Stimulated activated CD8-positive, alpha-beta memory T cell treated with anti-CD3 and anti-CD28 coated beads, Interleukin-12 subunit alpha, Interleukin-12 subunit beta, amount 100 ng/mL, for 1 hour (primary cell): Measurements from ENCODE around the gene FEZF2.

Experiments used
- DNase-seq: peaks from one replicate; pipeline ENCODE4 v3.0.0-alpha.2; 2020; ENCODE audit warnings: low read depth

Gene FEZF2

DNA sequence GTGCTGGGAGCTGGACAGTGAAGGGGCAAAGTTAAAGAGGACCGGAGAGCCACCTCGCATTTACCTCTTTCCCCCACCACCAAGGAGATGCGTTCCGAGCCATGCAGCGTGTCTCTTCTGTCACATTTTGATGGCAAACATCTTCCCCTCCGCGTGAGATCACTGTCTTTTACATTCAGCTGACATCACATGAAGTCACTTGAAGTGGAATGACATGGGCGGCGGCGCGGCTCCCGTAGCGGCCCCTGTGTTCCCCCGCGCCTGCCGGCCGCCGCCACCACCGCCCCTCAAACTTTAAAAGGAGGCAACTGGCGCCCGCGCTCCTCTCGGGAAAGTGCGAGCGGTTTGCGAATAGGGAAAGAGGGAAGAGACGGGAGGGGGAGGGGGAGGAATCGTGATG lies at the start of gene FEZF2:
FEZF2 (minus strand) TSS at position 336 of the 400 bp plus-strand sequence. CDS start 682 bp downstream, outside the sequence.
- no peak for DNase-seq

DNA sequence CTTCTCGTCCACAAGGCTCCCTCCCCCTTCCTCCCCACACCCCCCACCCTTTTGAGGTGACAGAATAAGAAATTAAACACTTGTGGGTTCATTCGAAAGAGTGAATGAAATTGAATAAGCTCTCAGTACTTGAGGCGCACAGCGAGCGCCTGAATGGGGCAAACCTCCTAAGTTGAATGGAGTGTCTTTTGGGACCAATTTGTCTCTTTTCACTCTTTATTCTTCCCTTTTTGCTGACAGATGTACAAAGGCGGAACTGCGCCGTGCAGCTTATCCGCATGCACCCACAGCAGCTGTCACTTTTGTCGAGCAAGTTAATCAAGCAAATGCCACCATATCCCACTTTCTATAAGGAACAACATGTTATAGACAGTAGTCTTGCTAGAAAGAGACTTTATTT lies 47.9 kb upstream of the FEZF2 start:
- DNase-seq: no peak

DNA sequence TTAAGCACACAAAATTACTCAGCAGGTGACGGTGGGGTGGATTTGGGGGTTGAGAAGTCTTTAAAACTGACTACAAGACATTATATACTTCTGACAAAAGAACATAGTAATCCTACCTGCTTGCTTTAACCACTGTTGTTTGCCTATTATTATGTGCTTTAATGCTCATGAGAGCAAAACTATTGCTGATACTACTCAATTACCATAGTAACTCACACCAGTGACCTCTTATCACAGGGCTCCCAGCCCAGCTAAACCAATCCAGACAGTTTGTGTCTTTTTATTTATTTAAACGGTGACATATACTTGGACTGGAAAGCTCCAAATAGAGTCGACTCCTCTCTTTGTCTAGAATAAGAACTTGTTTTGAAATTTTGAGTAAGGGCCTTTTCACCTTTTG lies 42.8 kb upstream of the FEZF2 start:
- no peak for DNase-seq

DNA sequence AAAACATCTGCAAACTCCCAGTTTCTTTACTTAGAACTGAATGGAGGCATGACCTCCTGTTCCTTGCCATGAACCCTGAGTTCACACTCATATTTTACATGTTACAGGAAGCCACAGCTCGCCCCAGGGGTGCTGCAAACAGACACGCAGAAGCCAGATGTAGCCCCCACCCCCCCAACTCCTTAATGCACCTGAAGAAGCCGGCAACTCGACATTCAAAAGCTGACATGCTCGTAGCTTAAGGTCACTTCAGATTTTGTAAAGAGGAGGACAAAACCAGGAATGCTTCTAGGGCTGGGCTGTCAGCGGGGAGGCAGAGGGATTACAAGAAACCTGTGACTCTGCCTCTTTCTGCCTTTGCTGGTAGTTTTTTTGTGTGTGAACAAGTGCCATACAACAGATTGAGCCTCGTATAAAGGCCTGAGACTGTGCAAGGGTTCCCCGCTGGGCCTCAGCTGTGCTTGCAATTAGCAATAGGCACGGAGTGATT lies 42.0 kb upstream of the FEZF2 start:
- no peak for DNase-seq

DNA sequence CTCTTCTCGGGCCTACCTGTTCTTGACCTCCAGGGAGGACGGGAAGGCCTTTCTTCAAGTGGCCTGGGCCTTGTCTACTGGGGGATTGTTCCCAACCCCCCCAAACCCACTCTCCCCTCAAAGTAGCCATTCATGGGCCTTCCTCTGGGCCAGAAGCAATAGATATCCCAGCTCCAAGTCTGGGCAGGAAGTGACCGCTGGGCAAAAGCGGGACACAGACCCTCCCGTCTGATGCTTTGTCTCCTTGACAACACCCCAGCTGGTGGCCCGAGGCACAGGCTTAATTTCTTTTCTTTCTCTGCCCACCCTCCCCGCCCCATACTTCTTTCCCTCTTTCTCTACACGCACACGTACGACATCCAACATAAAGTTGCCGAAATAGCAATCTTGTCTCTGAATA lies 41.4 kb upstream of the FEZF2 start:
- no peak for DNase-seq

GRCh38 chr3:62413687-62414086 lies 40.3 kb upstream of the FEZF2 start:
- no peak for DNase-seq

- DNase-seq: no peak
These were observed 33.6 kb upstream of the FEZF2 start for GRCh38 chr3:62406945-62407344.

GRCh38 chr3:62405566-62405965 lies 32.2 kb upstream of the FEZF2 start:
- DNase-seq: no peak

- DNase-seq: no peak
These were observed 31.8 kb upstream of the FEZF2 start for GRCh38 chr3:62405135-62405534.

GRCh38 chr3:62404321-62404720 lies 31.0 kb upstream of the FEZF2 start:
- DNase-seq: no peak

- no peak for DNase-seq
These were observed 30.4 kb upstream of the FEZF2 start for GRCh38 chr3:62403765-62404164.

GRCh38 chr3:62392626-62393292 lies 19.4 kb upstream of the FEZF2 start:
- no peak for DNase-seq

- no peak for DNase-seq
These were observed 13.9 kb upstream of the FEZF2 start for GRCh38 chr3:62387251-62387650.

GRCh38 chr3:62379321-62379798 lies 6.0 kb upstream of the FEZF2 start:
- no peak for DNase-seq

DNA sequence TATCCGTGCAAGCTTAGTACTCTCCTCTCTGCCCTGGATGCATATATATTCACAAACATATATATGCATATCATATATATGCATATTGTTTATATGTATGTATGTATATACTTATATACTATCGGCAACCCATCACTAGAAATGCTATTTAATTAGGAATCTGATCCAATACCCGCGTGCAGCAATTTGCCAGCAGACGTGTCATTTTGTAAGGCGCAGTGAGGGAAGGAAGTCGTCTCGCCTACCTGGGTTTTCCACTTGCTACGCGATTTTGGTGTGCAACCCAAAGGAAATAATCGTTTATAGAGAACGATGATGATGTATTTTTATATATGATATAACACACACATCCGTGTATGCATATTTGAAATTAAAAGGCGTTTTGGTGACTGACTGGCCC lies 5.6 kb upstream of the FEZF2 start:
- DNase-seq: no peak

DNA sequence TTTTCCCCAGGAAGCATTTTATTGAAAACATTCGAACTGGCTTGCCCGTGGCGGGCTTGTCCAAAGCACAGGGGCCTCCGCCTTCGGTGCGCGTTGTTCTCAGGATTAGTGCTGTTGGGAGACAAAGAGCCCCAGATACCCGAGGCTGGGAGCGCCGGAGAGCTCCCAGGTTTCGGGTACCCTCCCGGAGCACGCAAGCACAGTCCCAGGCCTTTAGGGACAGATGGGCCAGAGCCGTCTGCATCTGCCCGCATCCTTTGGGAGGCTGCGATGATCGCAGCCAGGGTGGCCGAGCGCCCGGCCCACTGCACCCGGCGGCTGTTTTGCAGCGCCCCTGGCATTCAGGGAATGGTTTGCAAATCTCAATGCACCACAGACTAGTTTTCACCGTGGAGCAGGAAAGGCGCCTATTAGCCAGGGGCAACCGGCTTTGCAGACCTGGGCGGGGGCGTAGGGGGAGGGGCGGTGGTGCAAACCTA lies 5.0 kb upstream of the FEZF2 start:
- DNase-seq: no peak

GRCh38 chr3:62376906-62377877 lies 3.8 kb upstream of the FEZF2 start:
- no peak for DNase-seq

DNA sequence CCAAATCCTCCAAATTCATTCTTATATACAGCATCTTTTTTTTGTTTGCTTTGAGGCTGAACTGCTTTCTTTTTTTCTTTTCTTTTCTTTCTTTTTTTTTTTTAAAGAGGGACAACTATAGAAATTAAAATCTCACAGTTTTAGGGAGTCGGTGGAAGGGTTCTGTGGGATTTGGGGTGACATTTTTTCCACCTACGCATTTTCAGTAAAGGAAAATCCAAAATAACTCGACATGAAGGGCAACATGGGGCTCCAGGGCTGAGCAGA lies 3.0 kb upstream of the FEZF2 start:
- no peak for DNase-seq

DNA sequence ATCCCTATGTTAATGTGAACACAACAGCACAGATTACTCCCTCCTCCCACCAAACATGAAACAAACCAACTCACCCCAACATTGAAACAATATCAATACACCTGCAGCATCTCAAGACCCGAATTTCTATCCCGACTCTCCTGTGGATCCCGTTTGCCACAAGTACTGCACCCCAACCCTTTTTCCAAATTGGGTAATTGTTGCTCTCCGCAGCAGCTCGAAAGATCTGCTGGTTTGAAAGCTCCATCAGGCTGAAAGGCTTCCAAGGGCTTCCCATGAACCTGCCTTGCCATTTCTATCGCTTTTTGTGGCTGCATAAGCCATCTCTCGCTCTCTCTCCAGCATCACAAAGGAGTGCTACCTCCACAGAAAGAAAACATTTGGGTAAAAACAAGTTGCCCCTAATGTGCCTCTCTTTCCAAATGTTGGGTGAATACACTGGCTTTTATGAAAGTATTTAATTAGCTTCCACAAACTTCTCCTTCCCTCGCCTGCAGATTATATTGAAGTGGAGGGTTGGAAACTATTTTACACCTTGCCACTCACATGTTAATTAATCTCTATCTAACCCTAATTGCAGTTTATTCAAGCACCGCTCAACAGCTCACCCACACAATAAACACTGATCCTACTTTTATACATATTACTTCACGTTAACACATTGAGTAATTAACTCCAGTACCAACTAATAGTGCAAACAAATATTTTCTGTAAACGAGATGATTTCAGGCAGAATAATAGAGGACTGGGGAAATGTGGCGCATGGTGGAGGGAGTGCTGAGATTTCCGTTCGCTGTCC lies 2.5 kb upstream of the FEZF2 start:
- no peak for DNase-seq

- no peak for DNase-seq
These were observed 1.2 kb upstream of the FEZF2 start for GRCh38 chr3:62374341-62375218.

DNA sequence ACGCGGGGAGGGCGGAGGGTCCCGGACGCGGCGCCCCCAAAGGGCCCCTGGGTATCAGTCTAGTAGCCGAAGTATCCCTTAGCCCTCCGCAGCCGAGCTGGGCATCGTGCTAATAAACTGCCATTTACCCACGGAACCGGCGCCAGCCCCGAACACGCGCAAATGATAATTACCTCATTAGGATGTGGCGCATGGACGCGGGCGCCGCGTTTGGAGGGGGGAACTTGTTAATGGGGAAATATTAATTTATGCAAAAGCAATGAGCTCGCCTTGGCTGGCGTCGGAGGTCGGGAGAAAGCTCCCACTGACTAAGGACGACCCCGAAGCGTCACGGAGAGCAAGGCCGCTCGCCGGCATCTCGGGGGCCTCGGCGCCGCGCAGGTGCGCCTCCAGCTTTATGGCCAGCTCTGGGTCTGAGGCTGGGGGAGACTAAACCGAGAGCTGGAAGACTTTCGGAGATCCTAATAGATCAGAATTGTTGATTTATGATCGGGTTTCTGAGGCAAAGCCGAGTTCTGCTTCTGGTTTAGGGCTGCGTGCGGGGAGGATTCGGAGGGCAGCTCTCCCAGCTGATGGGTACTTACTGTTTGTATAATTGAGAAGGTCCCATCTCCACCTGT lies 474 bp upstream of the FEZF2 start:
- no peak for DNase-seq
